ENCODE data around the gene FAM120A.

FAM120A gene

DNA sequence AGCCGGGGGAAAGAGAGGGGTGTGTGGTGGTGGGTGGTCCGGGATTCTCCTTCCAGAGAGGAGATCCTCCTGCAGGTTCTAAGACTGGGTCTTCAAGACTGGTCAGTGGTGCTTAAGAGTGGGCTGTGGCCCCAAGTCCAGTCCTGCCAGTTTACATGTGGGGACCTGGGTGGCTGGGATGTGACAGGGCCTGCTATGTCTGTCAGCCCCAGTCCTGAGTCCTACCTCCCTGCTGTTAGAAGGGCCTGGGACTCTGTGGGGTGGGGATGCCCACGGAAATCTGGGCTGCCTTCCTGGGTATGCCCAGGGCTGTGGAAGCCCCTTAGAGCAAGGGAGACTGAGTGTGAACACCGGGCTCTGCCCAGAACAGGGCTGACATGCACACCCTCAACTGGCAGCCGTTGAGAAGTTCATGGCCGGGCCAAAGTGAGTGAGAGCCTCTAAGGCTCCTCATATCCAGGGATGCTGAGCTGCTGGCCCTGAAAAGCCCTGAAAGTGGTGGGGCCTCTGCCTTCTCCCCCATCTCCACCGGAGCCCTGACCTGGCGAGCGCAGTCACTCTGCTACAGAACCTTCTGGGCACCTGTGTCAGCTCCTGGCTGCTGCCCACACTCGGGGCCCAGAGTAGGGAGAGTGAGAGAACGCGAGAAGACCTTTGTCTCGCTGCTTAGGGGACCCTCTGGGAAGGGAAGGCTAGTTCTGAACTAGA, 126.6 kb downstream of the FAM120A start:
- DNase-seq (ENCODE audit: low spot score) = no peak

DNA sequence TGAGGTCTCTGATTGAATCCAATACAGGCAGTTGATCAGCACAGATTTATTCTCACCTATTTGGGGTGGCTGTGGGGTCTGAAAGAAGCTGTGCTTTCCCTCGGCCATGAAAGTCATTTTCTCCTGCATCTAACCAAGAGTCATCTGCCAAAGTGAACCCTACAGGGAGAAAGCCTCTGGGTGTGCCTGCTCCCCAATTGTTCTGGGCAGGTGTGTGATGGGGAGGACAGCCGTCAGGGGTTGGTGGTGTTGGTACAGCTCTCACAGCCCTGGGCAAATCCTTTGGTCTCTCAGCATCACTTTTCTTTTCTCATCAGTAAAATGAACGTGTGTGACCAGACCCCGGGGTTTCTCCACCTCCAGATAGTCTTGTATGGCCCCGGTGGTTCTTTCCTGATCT, 127.4 kb downstream of the FAM120A start:
- DNase-seq (ENCODE audit: low spot score) = no peak

DNA sequence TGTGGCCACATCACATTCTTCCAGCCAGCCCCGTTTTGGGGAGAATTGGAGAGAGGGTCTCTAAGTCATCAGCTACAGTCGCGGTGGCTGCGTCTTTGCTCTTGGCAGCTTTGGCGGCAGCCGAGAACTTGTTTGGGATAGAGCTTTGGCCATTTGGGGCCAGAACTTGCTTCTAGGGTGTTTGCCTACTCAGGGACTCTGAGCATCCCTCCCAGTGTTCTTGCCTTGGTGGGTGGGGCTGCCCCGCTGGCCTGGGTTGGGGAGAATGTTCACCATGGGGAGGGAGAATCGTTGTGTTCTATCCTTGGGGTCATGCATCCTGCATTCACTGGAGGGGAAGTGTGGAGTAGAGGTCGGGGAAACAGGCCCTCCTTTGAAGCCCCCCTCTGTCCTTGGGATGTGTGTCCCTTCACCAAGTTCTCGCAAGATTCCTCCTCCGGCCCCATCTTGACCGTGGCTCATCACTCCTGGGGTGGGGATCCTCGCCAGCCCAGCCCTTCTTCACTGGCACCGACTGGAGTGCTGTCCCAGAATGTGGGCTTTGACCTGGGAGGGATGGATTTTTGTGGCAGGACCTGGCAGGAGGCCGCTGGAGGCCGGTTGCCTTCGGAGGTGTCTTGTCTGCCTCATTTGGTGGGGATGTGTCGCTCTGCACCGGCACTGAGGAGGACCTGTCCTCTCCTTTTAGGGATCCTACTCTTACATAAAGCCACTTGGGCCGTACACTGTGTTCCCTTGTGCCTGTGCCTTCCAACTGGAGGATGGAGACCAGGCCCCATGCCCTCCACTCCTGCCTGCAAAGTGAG, 128.4 kb downstream of the FAM120A start:
- DNase-seq (ENCODE audit: low spot score) = no peak

DNA sequence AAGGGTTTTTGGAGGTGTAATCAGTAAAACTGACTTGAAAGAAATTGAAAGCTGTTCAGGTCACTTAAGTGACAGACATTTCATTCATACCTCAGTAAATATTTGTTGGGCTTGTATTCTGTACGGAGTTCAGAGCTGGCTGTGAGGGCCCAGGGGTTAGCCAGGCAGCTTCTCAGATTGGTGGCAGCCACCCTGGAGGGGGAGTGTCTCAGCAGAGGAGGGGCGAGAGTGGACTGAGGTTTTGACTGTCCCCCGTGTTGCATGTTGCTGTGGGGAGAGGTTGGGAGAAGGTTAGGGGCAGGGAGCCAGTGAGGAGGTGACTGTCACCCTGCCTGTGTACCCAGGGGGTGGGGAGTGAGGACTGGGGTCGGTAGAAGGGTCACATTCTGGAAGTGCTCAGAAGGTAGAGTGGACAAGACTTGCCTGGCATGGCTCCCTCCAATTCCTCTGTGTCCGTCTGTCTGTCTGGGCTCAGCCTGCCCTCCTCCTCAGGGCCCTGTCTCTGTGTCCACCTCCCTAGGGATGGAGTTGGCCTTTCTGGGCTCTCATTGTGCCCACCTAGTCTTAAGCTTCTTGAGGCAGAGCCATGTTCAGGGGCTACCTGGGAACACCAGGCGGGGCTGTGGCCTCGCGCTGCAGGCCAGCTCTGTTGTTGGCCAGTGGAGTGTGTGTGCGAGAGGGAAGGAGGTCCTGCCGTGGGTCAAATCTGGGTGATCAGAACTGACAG, 129.3 kb downstream of the FAM120A start:
- no peak for DNase-seq (ENCODE audit: low spot score)

DNA sequence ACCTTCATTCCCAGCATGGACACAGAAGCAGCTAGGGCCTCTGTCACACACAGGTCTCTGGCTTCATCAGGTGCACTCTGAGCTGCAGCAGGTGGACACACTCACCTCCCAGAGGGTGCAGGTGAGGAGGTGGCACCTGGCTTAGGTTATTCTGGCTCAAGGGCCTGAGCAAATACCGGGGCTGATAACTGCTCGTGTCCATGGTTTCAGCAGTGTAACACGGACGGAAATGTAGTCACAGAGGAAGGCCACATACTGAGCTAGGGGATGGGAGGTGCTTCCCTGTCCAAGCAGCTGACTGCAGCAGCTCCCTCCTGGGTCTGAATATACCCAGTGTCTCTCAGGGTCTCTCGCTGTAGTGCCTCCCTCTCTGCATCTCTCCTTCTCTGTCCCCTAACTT, 130.6 kb downstream of the FAM120A start:
- DNase-seq (ENCODE audit: low spot score) = no peak

DNA sequence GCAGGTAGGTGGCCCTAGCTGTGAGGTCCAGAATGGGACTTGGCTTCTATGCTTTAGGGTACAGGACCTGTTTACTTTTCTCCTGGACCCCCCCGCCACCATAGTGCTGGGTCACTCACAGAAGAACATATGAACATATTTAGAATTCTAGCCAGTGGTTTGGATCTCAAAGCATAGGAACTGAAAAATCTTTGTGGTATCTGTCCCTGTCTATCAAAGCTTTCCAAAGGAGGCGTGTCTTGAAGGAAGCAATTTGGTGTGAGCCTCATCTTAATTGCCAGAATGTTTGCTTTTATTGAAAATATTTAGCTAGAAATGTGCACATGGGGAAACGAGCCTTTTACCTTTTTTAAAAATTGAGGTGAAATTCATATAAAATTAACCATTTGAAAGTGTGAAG, 131.1 kb downstream of the FAM120A start:
- DNase-seq (ENCODE audit: low spot score) = no peak

DNA sequence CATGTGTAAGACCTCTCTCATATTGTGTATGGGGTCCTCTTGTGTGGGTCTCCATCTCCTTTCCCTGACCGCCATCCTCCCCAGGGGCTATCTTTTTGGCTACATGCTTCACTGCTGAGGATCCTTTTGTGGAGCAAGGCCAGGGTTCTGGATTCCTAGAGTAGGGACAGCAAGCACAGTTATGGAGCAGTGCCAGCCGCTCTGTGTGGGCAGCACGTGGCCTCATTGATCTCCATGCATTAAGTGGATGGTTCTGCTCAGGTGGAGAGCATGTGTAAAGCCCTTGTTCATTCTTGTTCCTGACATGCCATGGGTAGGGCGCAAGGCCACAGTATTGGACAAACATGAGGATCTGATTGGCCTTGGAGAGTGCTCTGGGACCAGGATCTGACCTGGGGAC, 133.8 kb downstream of the FAM120A start:
- DNase-seq (ENCODE audit: low spot score) = no peak

DNA sequence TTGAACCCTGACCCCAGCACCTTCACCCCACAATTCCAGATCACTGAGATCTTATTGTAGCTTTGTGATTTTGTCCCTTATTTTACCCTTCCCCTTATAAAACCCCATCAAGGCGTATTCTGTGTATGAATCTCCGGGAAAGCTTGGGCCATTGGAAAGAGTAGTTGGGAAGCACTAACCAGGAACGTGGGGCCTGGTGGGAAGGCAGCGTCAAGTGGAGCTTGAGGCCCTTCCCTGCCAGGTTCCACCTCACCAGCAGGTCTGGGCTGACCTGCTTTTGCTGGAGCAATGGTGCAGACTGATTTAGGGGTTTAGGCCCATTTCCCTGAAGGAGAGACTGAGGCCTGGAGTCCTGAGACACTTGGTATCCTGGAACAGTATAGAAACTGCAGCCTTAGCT, 134.2 kb downstream of the FAM120A start:
- DNase-seq (ENCODE audit: low spot score) = no peak

DNA sequence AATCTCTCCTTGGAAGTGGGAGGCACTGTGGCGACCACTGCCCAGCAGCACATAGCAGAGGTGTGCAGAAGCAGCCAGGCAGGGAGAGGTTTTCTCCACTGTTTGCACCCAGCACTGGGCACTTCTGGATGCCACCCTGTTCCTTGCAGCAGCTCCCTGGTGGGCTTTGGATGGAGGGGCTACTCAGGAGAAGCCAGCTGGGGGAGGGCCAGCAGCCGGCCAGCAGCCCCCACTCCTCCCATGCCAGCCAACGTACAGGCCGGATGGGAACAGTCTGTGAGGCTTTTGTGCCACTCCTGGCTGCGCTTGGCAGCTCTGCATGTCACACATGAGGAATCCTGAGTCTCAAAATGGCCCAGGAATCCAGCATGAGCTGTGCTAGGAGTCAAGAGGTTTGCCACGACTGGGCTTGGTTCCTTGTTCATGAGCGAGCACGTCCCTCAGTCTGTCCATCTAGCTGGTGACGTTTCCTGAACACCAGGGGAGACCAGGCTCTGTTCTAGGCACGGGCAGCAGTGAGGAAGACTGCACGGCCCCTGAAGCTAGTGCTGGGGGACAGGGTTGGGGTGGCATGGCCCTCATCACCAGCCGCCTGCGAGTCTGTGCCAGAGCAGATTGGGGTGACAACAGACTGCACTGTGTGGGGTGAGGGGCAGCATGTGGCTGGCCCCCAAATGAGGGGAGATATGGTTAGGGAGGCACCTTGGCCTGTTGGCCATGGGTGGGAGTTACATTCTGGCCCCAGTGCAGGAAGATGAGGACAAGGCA, 135.0 kb downstream of the FAM120A start:
- DNase-seq (ENCODE audit: low spot score) = no peak

DNA sequence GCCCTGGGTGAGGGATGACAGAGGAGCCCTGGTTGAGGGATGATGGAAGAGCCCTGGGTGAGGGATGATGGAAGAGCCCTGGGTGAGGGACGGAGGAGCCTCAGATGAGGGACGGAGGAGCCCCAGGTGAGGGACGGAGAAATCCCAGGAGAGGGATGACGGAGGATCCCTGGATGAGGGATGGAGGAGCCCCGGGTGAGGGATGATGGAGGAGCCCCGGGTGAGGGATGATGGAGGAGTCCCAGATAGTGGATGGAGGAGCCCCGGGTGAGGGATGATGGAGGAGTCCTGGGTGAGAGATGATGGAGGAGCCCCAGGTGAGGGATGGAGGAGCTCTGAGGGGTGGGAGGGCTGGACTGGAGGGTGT, 135.8 kb downstream of the FAM120A start:
- DNase-seq (ENCODE audit: low spot score) = no peak

DNA sequence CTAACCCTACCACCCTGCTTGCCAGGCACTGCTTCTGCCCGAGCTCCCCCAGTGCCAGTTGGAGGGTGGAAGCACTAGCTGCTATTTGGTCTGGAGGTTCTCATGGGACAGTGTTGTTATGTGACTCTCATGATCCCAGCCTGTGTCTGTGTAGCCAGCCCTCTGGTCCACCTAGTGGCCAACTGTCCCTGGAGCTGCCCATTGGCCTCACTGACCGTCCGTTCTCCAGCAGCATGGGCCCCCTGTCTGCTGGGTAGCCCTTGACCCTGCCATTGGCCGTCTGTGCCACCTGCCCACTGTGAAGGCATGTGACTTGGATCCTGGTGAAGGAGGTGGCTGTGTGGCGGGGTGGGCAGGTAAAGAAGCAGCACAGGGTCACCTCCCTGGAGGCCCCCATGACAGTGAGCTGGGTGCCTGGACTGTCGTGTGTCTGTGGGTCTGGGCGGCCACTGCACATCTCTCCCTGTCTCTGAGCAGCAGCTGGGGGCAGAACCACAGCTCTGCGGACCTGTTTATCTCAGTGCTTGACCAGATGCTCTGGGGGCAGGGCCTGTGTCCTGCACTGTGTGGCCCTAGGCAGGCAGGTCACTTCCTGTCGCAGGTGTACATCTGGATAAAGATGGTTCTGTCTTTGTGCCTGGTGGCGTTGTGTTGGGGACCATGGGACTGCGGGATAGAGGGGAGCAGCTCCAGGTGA, 136.3 kb downstream of the FAM120A start:
- DNase-seq (ENCODE audit: low spot score) = no peak

DNA sequence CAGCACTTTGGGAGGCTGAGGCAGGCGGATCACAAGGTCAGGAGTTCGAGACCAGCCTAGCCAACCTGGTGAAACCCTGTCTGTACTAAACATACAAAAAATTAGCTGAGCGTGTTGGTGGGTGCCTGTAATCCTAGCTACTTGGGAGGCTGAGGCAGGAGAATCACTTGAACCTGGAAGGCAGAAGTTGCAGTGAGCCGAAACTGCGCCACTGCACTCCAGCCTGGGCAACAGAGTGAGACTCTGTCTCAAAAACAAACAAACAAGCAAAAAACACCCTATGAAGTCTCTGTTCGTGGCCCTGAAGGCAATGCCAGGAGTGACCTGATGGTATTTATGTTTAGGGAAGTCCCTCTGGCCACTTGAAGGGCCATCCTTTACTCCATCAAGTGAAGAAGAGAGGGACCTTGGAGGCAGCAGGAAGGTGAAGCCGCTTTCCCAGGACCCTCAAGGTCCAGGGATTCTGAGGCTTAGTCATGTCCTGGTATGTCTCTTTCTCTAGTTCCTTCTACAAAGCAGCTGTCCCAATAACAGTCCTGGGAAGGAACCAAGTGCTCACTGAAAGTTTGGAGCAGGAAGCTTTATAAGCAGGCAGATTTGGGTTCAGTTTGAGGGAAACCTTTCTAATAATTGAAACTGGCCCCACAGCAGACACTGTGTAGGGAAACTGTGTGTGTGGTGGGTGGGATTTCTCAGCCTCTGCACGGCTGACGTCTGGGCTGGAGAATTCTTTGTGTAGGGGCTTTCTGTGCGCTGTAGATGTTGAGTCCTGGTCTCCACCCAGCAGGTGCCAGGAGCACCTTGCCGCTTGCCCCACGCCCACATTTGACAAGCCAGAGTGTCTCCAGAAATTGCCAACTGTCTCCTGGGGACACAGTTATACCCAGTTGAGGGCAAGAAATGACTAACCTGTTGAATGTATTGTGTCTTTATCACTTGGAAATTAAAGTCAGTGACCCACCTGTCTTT, 137.4 kb downstream of the FAM120A start:
- DNase-seq (ENCODE audit: low spot score) = no peak

DNA sequence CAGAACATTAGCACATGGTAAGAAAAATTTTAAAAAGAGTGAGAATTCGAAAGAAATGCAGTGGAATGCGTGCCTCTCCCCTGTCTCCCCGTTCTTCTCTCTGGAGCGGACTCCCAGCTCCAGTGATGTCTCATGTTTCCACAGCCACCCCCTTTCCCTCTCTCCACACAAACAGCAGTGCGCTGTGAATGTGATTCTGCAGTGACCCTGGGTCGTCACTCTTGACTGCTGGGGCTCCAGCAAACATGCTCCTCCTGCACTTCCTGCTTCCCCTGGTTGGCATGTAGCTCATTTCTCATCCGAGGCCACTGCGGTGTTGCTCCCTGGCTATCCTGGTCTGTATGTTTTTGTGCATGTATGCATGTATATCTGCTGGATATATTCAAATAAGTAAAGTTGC, 138.2 kb downstream of the FAM120A start:
- DNase-seq (ENCODE audit: low spot score) = peak; percentile 68

DNA sequence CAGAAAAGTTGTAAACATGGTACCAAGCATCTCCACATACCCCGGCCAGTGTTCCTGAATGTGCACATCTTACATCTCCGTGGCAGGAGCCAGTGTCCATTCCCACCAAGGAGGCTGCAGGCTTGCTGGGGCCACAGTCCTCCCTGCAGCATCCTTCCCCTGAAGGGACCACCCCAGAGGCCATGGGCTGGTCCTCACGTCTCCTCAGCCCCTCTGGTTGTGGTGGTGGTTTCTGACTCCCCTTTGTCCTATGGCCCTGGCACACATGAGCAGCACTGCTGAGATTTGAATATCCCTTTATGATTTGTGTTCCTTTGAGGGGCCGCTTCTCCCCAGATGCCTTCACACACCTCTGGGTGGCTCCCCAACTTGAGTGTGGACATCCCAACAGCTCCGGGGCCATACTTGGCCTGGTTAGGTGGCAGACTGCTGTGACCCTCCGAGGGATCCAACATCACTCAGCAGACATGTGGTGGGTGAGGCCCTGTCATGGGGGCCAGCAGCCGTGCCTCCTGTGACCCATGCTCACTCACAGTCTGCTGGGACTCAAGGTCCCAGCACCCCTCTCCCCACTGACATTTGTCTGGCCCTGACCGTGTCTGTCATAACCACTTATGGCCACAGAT, 139.2 kb downstream of the FAM120A start:
- DNase-seq (ENCODE audit: low spot score) = no peak

DNA sequence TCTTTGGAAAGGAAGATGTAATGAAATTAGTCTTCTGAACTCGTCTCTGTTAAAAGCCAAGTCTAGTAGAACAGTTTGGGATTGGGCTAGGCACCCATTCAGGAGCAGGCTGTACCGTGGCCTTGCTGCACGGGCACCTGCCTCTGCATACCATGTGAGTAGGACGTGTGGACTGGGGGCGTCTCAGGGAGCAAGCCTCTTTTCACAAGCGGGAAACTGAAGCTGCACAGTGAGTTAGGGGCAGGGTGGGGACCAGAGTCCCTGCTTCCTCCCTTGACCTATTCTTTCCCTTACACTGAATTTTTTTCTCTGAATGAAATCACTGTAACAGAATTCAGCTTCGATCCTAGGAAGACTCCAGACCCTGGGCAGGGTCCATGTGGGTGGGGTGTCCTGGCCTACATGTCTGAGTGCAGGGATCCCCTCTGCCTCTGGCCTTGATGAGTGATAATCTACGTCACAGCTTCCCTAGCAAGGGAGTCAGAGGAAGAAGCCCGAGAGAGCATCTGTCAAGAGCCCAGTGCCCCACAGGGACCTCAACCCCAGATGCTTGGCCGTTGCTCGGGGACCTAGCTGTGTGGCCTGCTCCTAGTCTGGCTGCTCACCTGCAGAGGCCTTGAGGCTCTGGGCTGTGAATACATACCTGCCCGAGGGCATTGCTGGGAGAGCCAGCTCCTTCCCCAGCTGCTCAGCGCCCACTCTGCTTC, 140.0 kb downstream of the FAM120A start:
- no peak for DNase-seq (ENCODE audit: low spot score)

DNA sequence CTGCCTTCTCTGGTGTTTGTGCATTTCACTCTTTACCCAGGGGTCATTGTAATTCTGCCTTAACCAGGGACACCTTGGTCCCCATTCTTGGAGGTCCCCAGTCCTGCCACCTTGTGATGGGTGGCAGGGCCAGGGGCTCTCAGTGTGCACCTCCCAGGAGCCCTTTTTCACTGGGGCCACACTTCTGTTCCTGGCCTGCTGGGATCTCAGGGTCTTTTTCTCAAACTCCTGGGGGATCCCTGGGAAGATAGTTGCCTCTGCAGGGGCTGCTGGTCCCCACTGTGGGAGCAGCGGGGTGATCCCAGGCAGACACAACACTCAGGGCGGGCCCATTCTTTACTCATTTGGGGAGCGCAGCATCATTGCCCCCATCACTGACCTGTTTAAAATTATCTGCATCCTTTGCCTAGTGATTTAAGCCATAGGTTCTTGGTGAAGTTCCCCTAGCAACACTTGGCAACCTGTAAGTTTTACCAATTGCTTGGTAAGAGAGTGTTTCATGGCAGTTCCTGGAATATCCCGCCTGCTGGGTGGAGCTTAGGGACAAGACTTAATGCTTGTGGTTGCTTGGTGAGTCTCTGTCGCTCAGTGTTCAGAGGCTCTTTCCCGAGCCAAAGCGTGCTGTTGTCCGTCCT, 140.6 kb downstream of the FAM120A start:
- no peak for DNase-seq (ENCODE audit: low spot score)

DNA sequence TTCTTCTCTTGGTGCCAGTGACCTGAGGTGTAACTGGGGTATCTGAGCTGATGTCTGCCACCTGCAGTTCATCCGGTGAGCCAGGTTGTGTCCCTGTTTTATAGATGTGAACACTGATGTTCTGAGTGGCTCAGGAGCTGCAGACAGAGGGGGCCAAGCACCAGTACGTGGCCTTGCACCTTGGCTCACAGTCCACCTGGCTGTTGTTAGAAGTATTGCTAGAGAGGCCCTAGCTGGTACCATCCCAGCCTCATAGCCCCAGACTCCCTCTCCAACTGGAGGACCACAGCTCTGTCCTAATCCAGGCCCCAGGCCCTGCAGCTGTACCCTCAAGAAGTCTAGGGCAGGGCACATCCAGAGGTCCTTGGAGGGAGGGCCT, 141.1 kb downstream of the FAM120A start:
- DNase-seq (ENCODE audit: low spot score) = peak; percentile 71

DNA sequence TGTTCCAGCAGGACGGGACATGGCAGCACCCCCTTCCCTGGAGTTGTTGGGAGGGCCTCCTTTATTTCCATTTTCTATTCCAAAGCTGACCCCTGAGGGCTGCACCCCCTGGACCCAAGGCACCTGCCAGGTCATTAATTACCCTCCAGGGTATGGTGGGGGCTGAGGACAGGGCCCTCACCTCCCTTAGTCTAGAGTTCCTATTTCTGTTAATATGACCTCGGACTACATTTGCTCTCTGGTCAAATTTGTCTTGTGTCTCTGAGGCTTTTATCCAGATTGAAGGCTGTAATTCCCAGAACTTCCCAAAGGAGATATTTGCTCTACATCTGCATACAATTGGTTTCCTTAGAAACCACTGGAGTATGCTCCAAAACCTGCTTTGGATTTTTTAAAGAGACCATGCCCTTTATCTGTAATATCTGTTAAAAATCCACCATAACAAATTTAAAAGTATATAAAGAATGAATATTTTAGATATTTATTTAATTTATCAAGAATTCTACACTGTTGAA, 141.7 kb downstream of the FAM120A start:
- no peak for DNase-seq (ENCODE audit: low spot score)

Measured in SW480 (cell line).